K562 (cell line): Measurements from ENCODE around the gene TTC38. TPM values are rescaled to one million over a fixed set of nuclear protein-coding genes. Genes with fewer than 3 reads are reported as not detected.
A peak's percentile ranks its signal among the peaks of the same experiment; 100 is the strongest.

Experiments
- CBFA2T3 ChIP-seq: fragments of 450-650 bp; IDR thresholded peaks from 2 replicates; pipeline ENCODE4 v1.6.1; 2017
- CLOCK ChIP-seq: fragments of 250-450 bp; sonication (Bioruptor Pico); IDR thresholded peaks from 2 replicates; pipeline ENCODE4 v1.4.0; 2020; ENCODE audit warnings: mild to moderate bottlenecking, moderate library complexity, borderline replicate concordance
- DPF2 ChIP-seq: fragments of 450-650 bp; IDR thresholded peaks from 2 replicates; pipeline ENCODE4 v1.6.1; 2016
- ELF1 ChIP-seq: fragments of 200-800 bp; sonication (Bioruptor generic); IDR thresholded peaks from 2 replicates; pipeline ENCODE4 v1.6.1; 2016; ENCODE audit warnings: missing genetic modification characterization, missing compliant biosample characterization
- FOS ChIP-seq: IDR thresholded peaks from 3 replicates; pipeline ENCODE4 v1.6.1; 2011; ENCODE audit not compliant: insufficient read length; ENCODE audit errors: extremely low read depth
- LCOR ChIP-seq: sonication (generic); formaldehyde crosslinking; IDR thresholded peaks from 2 replicates; pipeline ENCODE4 v1.8.0; 2022; ENCODE audit warnings: mild to moderate bottlenecking, missing genetic modification reagents
- LEF1 ChIP-seq: fragments of 450-650 bp; IDR thresholded peaks from 2 replicates; pipeline ENCODE4 v1.6.1; 2016; ENCODE audit warnings: mild to moderate bottlenecking
- POLR2AphosphoS2 ChIP-seq: IDR thresholded peaks from 2 replicates; pipeline ENCODE4 v1.6.1; 2012; ENCODE audit warnings: low read length, improper control_type of control experiment
- RFX1 ChIP-seq: fragments of 450-650 bp; IDR thresholded peaks from 2 replicates; pipeline ENCODE4 v1.6.1; 2016; ENCODE audit warnings: mild to moderate bottlenecking, moderate library complexity
- SMAD4 ChIP-seq: fragments of 250-450 bp; sonication (Bioruptor Pico); conservative IDR thresholded peaks from 2 replicates; pipeline ENCODE4 v1.8.0; 2021; ENCODE audit warnings: inconsistent platforms, mild to moderate bottlenecking, moderate library complexity
- TAF1 ChIP-seq: IDR thresholded peaks from 2 replicates; pipeline ENCODE4 v1.6.1; 2011; ENCODE audit warnings: mild to moderate bottlenecking, low read length, moderate library complexity; ENCODE audit not compliant: insufficient read depth, control insufficient read depth, severe bottlenecking; ENCODE audit errors: extremely low read depth
- TAF7 ChIP-seq: fragments of 450-650 bp; IDR thresholded peaks from 2 replicates; pipeline ENCODE4 v1.6.1; 2016; ENCODE audit warnings: missing genetic modification characterization, missing compliant biosample characterization
- THAP12 ChIP-seq: fragments of 250-450 bp; sonication (Bioruptor Pico); IDR thresholded peaks from 2 replicates; pipeline ENCODE4 v1.9.0; 2021; ENCODE audit warnings: mild to moderate bottlenecking, inconsistent platforms
- WHSC1 ChIP-seq: IDR thresholded peaks from one replicate; pipeline ENCODE4 v1.6.1; 2012; ENCODE audit warnings: low read length, control low read depth, inconsistent platforms
- ZBTB11 ChIP-seq, 3 experiments: fragments of 200-800 bp in 1 of 3; fragments of 250-450 bp in 1 of 3; fragments of 450-650 bp in 1 of 3; sonication (Bioruptor Pico) in 1 of 3; sonication (Bioruptor generic) in 1 of 3; formaldehyde crosslinking in 1 of 3; IDR thresholded peaks; 2 replicates each; pipeline versions ENCODE4 v1.6.1 to v1.8.0; 2016 to 2022; ENCODE audit warnings: mild to moderate bottlenecking in 2 of 3, missing genetic modification characterization in 2 of 3, missing compliant biosample characterization in 1 of 3, moderate library complexity in 1 of 3
- ZKSCAN8 ChIP-seq: fragments of 200-800 bp; sonication (Bioruptor generic); IDR thresholded peaks from 2 replicates; pipeline ENCODE4 v1.6.1; 2016; ENCODE audit warnings: missing genetic modification characterization, missing compliant biosample characterization
- ZNF12 ChIP-seq: sonication (generic); formaldehyde crosslinking; IDR thresholded peaks from 2 replicates; pipeline ENCODE4 v1.4.0; 2020; ENCODE audit warnings: mild to moderate bottlenecking, missing genetic modification reagents
- ZNF76 ChIP-seq: fragments of 250-450 bp; sonication (Bioruptor Pico); IDR thresholded peaks from 2 replicates; pipeline ENCODE4 v1.4.0; 2020; ENCODE audit warnings: mild to moderate bottlenecking, moderate library complexity, borderline replicate concordance
- ZNF780A ChIP-seq: fragments of 250-450 bp; sonication (Bioruptor Pico); IDR thresholded peaks from 2 replicates; pipeline ENCODE4 v1.5.0; 2021; ENCODE audit warnings: mild to moderate bottlenecking
- polyA plus RNA-seq, 8 experiments: library from polyadenylated mRNA; depleted of rRNA in 4 of 8; stranded (reverse) in 5 of 8; unstranded in 3 of 8; fragments of >200 nt; fragmentation: Nextera tagmentation in 2 of 8; fragmentation: Illumina TruSeq in 1 of 8; extraction: Ambion mirVana in 2 of 8; extraction: Trizol in 1 of 8; gene quantifications; 2 replicates each; pipeline versions ENCODE4 v1.2.1 to v1.2.3, GENCODE V29; 2011 to 2014; ENCODE audit warnings: inconsistent platforms in 1 of 8, missing spikeins in 1 of 8
- total RNA-seq, 7 experiments: library from RNA; depleted of rRNA in 6 of 7; stranded (reverse); fragments of >200 nt in 6 of 7; fragmentation: Illumina TruSeq in 2 of 7; extraction: Trizol in 2 of 7; gene quantifications; 2 replicates each; pipeline versions ENCODE4 v1.2.1 to v1.2.3, GENCODE V29; 2011 to 2021; ENCODE audit warnings: low replicate concordance in 1 of 7
- TF ChIP-seq, protein P1 (sequence below): IDR thresholded peaks from 2 replicates; pipeline ENCODE4 v1.6.1; 2016; ENCODE audit warnings: missing genetic modification characterization, missing compliant biosample characterization

Gene TTC38
- total and polyA plus RNA-seq, 9 of the 15 experiments (the other 6 are each of a cell fraction or from before 2014, with no cell fraction given): 0.84 to 28.4 (median 18.1) TPM

DNA sequence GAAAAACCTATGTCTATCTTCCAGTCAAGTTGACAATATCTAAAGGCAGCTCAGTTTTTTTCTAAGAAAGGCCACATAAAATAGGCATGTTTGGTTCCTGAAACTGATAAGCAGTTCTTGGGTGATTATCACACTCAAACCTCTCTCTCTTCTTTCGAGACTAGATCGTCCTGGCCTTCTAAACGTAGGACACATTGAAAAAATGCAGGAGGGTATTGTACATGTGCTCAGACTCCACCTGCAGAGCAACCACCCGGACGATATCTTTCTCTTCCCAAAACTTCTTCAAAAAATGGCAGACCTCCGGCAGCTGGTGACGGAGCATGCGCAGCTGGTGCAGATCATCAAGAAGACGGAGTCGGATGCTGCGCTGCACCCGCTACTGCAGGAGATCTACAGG is 32.8 kb upstream of the TTC38 start (continued):
- TF ChIP-seq ZBTB11 (CRISPR knock-in tag; IDR thresholded peaks at IDR 0.05): 0 out of 6 replicates have a peak, but pooled peaks of 1 of the 3 experiments have one; percentile 18
- peak; percentile 60; the same call in 1 of the 2 replicates for TF ChIP-seq LCOR (CRISPR knock-in tag)
- no peak for TF ChIP-seq LEF1
- TF ChIP-seq CLOCK (CRISPR knock-in tag): no peak
- no peak for TF ChIP-seq ZNF76 (CRISPR knock-in tag)
- TF ChIP-seq THAP12 (CRISPR knock-in tag): no peak
- no peak for TF ChIP-seq FOS
- peak; percentile 71 for TF ChIP-seq CBFA2T3
- 0 out of 2 replicates have a peak, but pooled peaks have one; percentile 21 for TF ChIP-seq ELF1 (tag)
- TF ChIP-seq, protein P1, sequence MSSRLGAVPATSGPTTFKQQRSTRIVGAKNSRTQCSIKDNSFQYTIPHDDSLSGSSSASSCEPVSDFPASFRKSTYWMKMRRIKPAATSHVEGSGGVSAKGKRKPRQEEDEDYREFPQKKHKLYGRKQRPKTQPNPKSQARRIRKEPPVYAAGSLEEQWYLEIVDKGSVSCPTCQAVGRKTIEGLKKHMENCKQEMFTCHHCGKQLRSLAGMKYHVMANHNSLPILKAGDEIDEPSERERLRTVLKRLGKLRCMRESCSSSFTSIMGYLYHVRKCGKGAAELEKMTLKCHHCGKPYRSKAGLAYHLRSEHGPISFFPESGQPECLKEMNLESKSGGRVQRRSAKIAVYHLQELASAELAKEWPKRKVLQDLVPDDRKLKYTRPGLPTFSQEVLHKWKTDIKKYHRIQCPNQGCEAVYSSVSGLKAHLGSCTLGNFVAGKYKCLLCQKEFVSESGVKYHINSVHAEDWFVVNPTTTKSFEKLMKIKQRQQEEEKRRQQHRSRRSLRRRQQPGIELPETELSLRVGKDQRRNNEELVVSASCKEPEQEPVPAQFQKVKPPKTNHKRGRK (tag): no peak
- TF ChIP-seq RFX1: no peak
- TF ChIP-seq ZNF780A (CRISPR knock-in tag): no peak
- TF ChIP-seq WHSC1: no peak
- TF ChIP-seq POLR2AphosphoS2: no peak
- no peak for TF ChIP-seq SMAD4 (CRISPR knock-in tag)
- no peak for TF ChIP-seq TAF7
- TF ChIP-seq TAF1: no peak
- TF ChIP-seq ZNF12 (CRISPR knock-in tag): no peak
- peak; percentile 60 for TF ChIP-seq DPF2
- no peak for TF ChIP-seq ZKSCAN8 (CRISPR knock-in tag)
